Keratinocyte (primary cell): Measurements from ENCODE around the gene STXBP1. TPM values are rescaled to one million over a fixed set of nuclear protein-coding genes. Genes with fewer than 3 reads are reported as not detected.

ENCODE experiments used
- DNase-seq: peaks from one replicate; pipeline ENCODE4 v3.0.0-alpha.2; 2011; ENCODE audit warnings: low read depth, missing footprints, low spot score
- FAIRE-seq: peaks from 2 replicates; lab custom pipeline; 2011; peaks lifted over from hg19 to GRCh38; lab: Jason Lieb, UNC
- H2AFZ ChIP-seq: 2 replicates; pipeline ENCODE4 v1.6.0; 2012; ENCODE audit warnings: low read length, control low read depth, inconsistent platforms; ENCODE audit not compliant: control insufficient read depth
- H3K27ac ChIP-seq: 2 replicates; pipeline ENCODE4 v1.5.1; 2011; ENCODE audit warnings: low read length; ENCODE audit not compliant: control insufficient read depth, insufficient read depth
- H3K27me3 ChIP-seq: 3 replicates; pipeline ENCODE4 v1.6.0; 2011; ENCODE audit warnings: low read length; ENCODE audit not compliant: control insufficient read depth, insufficient read depth; ENCODE audit errors: extremely low read depth
- H3K36me3 ChIP-seq, 2 experiments: 2 replicates in 1 of 2; 3 replicates in 1 of 2; pipeline ENCODE4 v1.5.1; 2011; ENCODE audit warnings: low read length in 2 of 2, mild to moderate bottlenecking in 1 of 2; ENCODE audit not compliant: control insufficient read depth in 2 of 2, insufficient read depth in 2 of 2; ENCODE audit errors: extremely low read depth in 1 of 2
- H3K4me1 ChIP-seq: 3 replicates; pipeline ENCODE4 v1.5.1; 2011; ENCODE audit warnings: low read length; ENCODE audit not compliant: control insufficient read depth, insufficient read depth; ENCODE audit errors: extremely low read depth
- H3K4me2 ChIP-seq: 3 replicates; pipeline ENCODE4 v1.6.0; 2011; ENCODE audit warnings: low read depth, low read length; ENCODE audit not compliant: control insufficient read depth, insufficient read depth; ENCODE audit errors: extremely low read depth
- H3K4me3 ChIP-seq, 3 experiments: fragments of 200-600 bp in 1 of 3; sonication (generic) in 1 of 3; 2 replicates in 2 of 3; 3 replicates in 1 of 3; pipeline ENCODE4 v1.5.1; 2011 to 2016; ENCODE audit warnings: low read length in 3 of 3, mild to moderate bottlenecking in 3 of 3, control low read depth in 2 of 3, inconsistent platforms in 1 of 3, low read depth in 1 of 3, mixed read lengths in 1 of 3, mixed run types in 1 of 3, moderate library complexity in 1 of 3; ENCODE audit not compliant: control insufficient read depth in 2 of 3, insufficient read depth in 2 of 3; ENCODE audit errors: extremely low read depth in 1 of 3
- H3K79me2 ChIP-seq: 2 replicates; pipeline ENCODE4 v1.6.0; 2012; ENCODE audit warnings: low read length; ENCODE audit not compliant: control insufficient read depth, insufficient read depth
- H3K9ac ChIP-seq: 3 replicates; pipeline ENCODE4 v1.6.0; 2011; ENCODE audit warnings: low read length; ENCODE audit not compliant: control insufficient read depth, insufficient read depth; ENCODE audit errors: extremely low read depth
- H3K9me1 ChIP-seq: 3 replicates; pipeline ENCODE4 v1.6.0; 2011; ENCODE audit warnings: low read length; ENCODE audit not compliant: control insufficient read depth, insufficient read depth; ENCODE audit errors: extremely low read depth
- H3K9me3 ChIP-seq: 2 replicates; pipeline ENCODE4 v1.5.1; 2012; ENCODE audit warnings: low read depth, low read length; ENCODE audit not compliant: control insufficient read depth
- H4K20me1 ChIP-seq: 3 replicates; pipeline ENCODE4 v1.6.0; 2011; ENCODE audit warnings: low read length; ENCODE audit not compliant: control insufficient read depth, insufficient read depth; ENCODE audit errors: extremely low read depth
- CTCF ChIP-seq, 3 experiments: IDR thresholded peaks in 1 of 3; conservative IDR thresholded peaks in 1 of 3; optimal IDR thresholded peaks in 1 of 3; 2 replicates in 2 of 3; 3 replicates in 1 of 3; pipeline versions ENCODE3 to v1.5.1; 2011; ENCODE audit warnings: low read length in 3 of 3, mild to moderate bottlenecking in 3 of 3, moderate library complexity in 2 of 3, control low read depth in 1 of 3, inconsistent platforms in 1 of 3; ENCODE audit not compliant: insufficient read depth in 2 of 3; ENCODE audit errors: extremely low read depth in 1 of 3
- EZH2 ChIP-seq: IDR thresholded peaks from one replicate; pipeline ENCODE4 v1.6.1; 2012; ENCODE audit warnings: inconsistent platforms, mild to moderate bottlenecking, low read length, moderate library complexity
- dilution Hi-C: fragments of 300-500 bp; cut with MboI; formaldehyde crosslinking; loops from one replicate; pipeline ENCODE4 v1.7.0; 2020; ENCODE audit warnings: low sequenced_read_pairs; ENCODE audit not compliant: extremely low pct_ligation_motif_present
- polyA plus RNA-seq, 5 experiments: library from polyadenylated mRNA; depleted of rRNA in 3 of 5; stranded (reverse) in 3 of 5; stranded (forward) in 1 of 5; unstranded in 1 of 5; fragments of >200 nt; gene quantifications; 1 replicate in 1 of 5; 2 replicates in 3 of 5; 3 replicates in 1 of 5; pipeline versions ENCODE4 v1.2.1 to v1.2.3, GENCODE V29; 2011 to 2012; ENCODE audit warnings: missing spikeins in 2 of 5, low read depth in 1 of 5, low replicate concordance in 1 of 5

The STXBP1 gene
- polyA plus RNA-seq, 1 donor (not counting 4 experiments of a cell fraction or from before 2014, with no cell fraction given) = 17.1 TPM

GRCh38 chr9:127658428-127658827 lies 46.4 kb downstream of the STXBP1 start:
- Histone ChIP-seq H3K36me3 (peaks cover 23 to 24% of the 10 kb centered on the region in 2 experiments), H3K79me2 (no peaks in the 10 kb centered on the region)
- dilution Hi-C loops = no loop called here

GRCh38 chr9:127660886-127661741 lies 49.0 kb downstream of the STXBP1 start:
- H2AFZ ChIP-seq = no peak overlapping the region
- dilution Hi-C loops = no loop called here
- H3K4me2 ChIP-seq = no peak overlapping the region
- TF ChIP-seq CTCF (optimal IDR thresholded peaks at IDR 0.05 in 1 of 3, IDR thresholded peaks at IDR 0.05 in 1 of 3, conservative IDR thresholded peaks at IDR 0.05 in 1 of 3; ENCODE audit: extremely low read depth in 1 of 3, insufficient read depth in 2 of 3, low read length in 3 of 3) (no peak), EZH2 (no peak)
- no peaks in the 10 kb centered on the region for H3K9me3 ChIP-seq
- H3K9me1 ChIP-seq = no peaks in the 10 kb centered on the region
- H4K20me1 ChIP-seq = no peaks in the 10 kb centered on the region
- no peak overlapping the region for H3K9ac ChIP-seq
- FAIRE-seq = no peak
- no peaks in the 10 kb centered on the region for H3K4me1 ChIP-seq
- peaks cover 26 to 35% of the 10 kb centered on the region in 2 experiments for H3K36me3 ChIP-seq
- no peaks in the 10 kb centered on the region for H3K79me2 ChIP-seq
- no peak overlapping the region for H3K4me3 ChIP-seq
- no peaks in the 10 kb centered on the region for H3K27me3 ChIP-seq
- no peak for DNase-seq
- no peak overlapping the region for H3K27ac ChIP-seq

More at GRCh38 chr9:127658428-127658827, 46.4 kb downstream of the STXBP1 start:
- no peak overlapping the region for H3K4me2 ChIP-seq
- H3K9me3 ChIP-seq = no peaks in the 10 kb centered on the region
- no peaks in the 10 kb centered on the region for H3K4me1 ChIP-seq
- no peak for FAIRE-seq
- no peak for DNase-seq
- H3K9ac ChIP-seq = no peak overlapping the region
- H3K27ac ChIP-seq = no peak overlapping the region
- TF ChIP-seq CTCF (optimal IDR thresholded peaks at IDR 0.05 in 1 of 3, IDR thresholded peaks at IDR 0.05 in 1 of 3, conservative IDR thresholded peaks at IDR 0.05 in 1 of 3; ENCODE audit: extremely low read depth in 1 of 3, insufficient read depth in 2 of 3, low read length in 3 of 3) (no peak), EZH2 (no peak)
- H4K20me1 ChIP-seq = no peaks in the 10 kb centered on the region
- no peaks in the 10 kb centered on the region for H3K9me1 ChIP-seq
- H3K4me3 ChIP-seq = no peak overlapping the region
- no peaks in the 10 kb centered on the region for H3K27me3 ChIP-seq
- H2AFZ ChIP-seq = no peak overlapping the region
